ENCODE results near the gene ABCA10. TPM values are rescaled to one million over a fixed set of nuclear protein-coding genes. Genes with fewer than 3 reads are reported as not detected.

The ABCA10 gene
- total and polyA plus RNA-seq, 2 of the 13 experiments (the other 11 are each of a cell fraction or from before 2014, with no cell fraction given) = 0.02 to 0.08 TPM

DNA sequence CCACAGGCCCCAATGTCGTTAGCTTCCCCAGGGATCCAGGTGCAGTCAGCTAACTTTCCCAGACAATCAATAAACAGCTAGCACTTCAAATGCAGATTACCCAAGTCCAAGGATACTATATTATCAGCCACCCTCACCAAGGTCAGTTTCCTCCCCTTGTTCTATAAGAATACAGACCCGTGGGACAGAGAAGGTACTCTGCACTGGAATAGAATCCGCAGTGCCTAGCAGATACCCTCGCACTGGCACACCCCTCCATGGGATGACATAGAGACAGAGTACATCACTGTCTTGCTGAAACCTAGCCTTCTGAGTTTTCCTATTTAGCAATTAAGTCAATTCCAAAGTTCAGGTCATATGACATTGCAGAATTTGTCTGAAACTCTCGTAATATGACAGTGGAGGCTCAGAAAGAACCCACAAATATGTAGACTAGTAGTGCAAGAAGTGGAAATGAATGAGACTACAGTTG, 40.0 kb upstream of the ABCA10 start (continued):
- TF ChIP-seq CHCHD3 (CRISPR knock-in tag; IDR thresholded peaks at IDR 0.05) (no peak), SYNCRIP (IDR thresholded peaks at IDR 0.05; ENCODE audit: insufficient read depth, low read depth, low read length) (no peak), HIVEP1 (CRISPR knock-in tag; IDR thresholded peaks at IDR 0.05) (no peak), NPAS2 (CRISPR knock-in tag; IDR thresholded peaks at IDR 0.05; ENCODE audit: borderline replicate concordance) (no peak), ZNF674 (CRISPR knock-in tag; IDR thresholded peaks at IDR 0.05; ENCODE audit: low read depth) (no peak), SMAD1 (CRISPR knock-in tag; IDR thresholded peaks at IDR 0.05; ENCODE audit: borderline replicate concordance, low read depth) (no peak), BRF2 (CRISPR knock-in tag; IDR thresholded peaks at IDR 0.05) (no peak), SNAPC5 (CRISPR knock-in tag; IDR thresholded peaks at IDR 0.05; ENCODE audit: borderline replicate concordance) (no peak), SP4 (CRISPR knock-in tag; IDR thresholded peaks at IDR 0.05) (no peak), GLMP (CRISPR knock-in tag; IDR thresholded peaks at IDR 0.05; ENCODE audit: borderline replicate concordance) (no peak), ZNF451 (CRISPR knock-in tag; IDR thresholded peaks at IDR 0.05) (no peak), MYC (CRISPR knock-in tag; IDR thresholded peaks at IDR 0.05; ENCODE audit: borderline replicate concordance) (no peak), FOXC1 (CRISPR knock-in tag; IDR thresholded peaks at IDR 0.05; ENCODE audit: borderline replicate concordance) (no peak), ZMAT3 (CRISPR knock-in tag; conservative IDR thresholded peaks at IDR 0.05) (no peak), ZNF142 (CRISPR knock-in tag; IDR thresholded peaks at IDR 0.05) (no peak), ZNF660 (CRISPR knock-in tag; IDR thresholded peaks at IDR 0.05; ENCODE audit: borderline replicate concordance, low read depth) (no peak)
- TF ChIP-seq, protein P1, sequence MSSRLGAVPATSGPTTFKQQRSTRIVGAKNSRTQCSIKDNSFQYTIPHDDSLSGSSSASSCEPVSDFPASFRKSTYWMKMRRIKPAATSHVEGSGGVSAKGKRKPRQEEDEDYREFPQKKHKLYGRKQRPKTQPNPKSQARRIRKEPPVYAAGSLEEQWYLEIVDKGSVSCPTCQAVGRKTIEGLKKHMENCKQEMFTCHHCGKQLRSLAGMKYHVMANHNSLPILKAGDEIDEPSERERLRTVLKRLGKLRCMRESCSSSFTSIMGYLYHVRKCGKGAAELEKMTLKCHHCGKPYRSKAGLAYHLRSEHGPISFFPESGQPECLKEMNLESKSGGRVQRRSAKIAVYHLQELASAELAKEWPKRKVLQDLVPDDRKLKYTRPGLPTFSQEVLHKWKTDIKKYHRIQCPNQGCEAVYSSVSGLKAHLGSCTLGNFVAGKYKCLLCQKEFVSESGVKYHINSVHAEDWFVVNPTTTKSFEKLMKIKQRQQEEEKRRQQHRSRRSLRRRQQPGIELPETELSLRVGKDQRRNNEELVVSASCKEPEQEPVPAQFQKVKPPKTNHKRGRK (CRISPR knock-in tag; IDR thresholded peaks at IDR 0.05) = no peak
- TF ChIP-seq, protein P2, sequence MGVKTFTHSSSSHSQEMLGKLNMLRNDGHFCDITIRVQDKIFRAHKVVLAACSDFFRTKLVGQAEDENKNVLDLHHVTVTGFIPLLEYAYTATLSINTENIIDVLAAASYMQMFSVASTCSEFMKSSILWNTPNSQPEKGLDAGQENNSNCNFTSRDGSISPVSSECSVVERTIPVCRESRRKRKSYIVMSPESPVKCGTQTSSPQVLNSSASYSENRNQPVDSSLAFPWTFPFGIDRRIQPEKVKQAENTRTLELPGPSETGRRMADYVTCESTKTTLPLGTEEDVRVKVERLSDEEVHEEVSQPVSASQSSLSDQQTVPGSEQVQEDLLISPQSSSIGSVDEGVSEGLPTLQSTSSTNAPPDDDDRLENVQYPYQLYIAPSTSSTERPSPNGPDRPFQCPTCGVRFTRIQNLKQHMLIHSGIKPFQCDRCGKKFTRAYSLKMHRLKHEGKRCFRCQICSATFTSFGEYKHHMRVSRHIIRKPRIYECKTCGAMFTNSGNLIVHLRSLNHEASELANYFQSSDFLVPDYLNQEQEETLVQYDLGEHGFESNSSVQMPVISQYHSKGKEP (CRISPR knock-in tag; IDR thresholded peaks at IDR 0.05) = no peak
